Fibroblast of peridontal ligament (primary cell): ENCODE results near the gene ST6GALNAC6.
A peak's percentile ranks its signal among the peaks of the same experiment; 100 is the strongest.

Experiments
- DNase-seq: peaks from one replicate; pipeline ENCODE4 v3.0.0-alpha.2; 2010; ENCODE audit errors: extremely low read depth

The ST6GALNAC6 gene

GRCh38 chr9:127899128-127899943 lies at the start of gene ST6GALNAC6:
Gene ST6GALNAC6, minus strand, starts transcription at chr9:127899603. Its CDS starts 1,622 bp downstream, at chr9:127897981.
- peak; percentile 60 for DNase-seq

GRCh38 chr9:127947841-127948710 lies 48.7 kb upstream of the ST6GALNAC6 start:
- no peak for DNase-seq

DNA sequence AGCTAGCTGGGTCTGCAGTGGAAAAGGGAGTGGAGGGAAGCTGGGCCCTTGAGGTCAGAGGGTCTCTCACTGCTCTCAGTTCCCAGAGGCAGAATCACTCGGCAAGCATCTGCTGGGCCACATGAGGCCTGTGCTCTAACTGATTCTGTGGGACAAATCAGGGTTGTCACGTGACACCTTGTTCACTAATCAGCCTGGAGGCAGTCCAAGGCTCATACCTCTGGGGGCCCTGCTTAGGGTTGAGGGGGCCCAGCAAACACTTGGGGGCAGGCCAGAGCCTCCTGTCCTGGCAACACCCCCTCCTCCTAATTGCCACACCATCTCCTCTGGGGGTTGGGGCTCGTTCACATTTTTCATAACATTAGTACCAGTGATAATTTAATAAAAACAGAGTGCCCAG lies 47.3 kb upstream of the ST6GALNAC6 start:
- no peak for DNase-seq

DNA sequence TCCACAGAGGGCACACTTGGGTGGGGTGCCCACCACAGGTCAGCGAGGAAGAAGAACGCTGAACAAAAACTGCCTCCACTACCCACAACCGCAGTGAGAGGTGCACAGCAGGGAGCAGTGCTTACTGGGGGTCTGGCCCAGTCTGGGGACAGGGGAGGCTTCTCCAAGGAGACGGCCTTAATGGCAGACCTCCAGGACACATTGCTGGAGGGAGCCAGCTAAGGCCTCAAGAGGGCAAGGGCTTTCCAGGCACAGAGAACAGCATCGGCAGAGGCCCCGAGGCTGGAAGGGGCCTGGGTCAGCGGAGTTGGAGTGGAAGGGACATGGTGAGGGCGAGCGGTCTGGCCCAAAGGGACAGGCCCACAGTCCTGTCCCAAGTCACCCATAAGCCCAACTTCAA lies 46.5 kb upstream of the ST6GALNAC6 start:
- no peak for DNase-seq

GRCh38 chr9:127945338-127945737 lies 45.9 kb upstream of the ST6GALNAC6 start:
- DNase-seq = no peak

- no peak for DNase-seq
Observed at GRCh38 chr9:127944586-127945218, 45.3 kb upstream of the ST6GALNAC6 start.

DNA sequence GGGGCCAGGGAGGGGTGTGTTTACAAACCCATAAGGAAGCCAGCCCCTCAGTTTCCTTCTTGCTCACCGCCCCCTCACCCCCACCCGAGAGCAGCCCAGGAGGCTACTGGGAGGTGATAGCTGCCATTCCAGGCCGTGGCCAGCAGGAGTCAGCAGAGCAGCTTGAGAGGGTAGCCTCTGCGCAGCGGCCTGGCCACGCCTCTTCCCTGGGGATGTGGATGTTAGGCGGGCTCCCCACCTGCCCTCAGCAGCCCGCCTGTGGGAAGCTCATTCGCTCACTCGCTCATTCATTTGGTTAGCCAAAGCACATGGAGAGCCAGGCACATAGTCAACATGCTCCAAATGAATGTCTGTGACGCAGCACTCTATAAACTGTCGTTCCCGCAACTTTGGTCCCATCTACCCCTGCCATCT lies 44.3 kb upstream of the ST6GALNAC6 start:
- DNase-seq = peak; percentile 67

GRCh38 chr9:127943011-127943662 lies 43.7 kb upstream of the ST6GALNAC6 start:
- no peak for DNase-seq

GRCh38 chr9:127942216-127943010 lies 43.0 kb upstream of the ST6GALNAC6 start:
- DNase-seq = peak; percentile 67

DNA sequence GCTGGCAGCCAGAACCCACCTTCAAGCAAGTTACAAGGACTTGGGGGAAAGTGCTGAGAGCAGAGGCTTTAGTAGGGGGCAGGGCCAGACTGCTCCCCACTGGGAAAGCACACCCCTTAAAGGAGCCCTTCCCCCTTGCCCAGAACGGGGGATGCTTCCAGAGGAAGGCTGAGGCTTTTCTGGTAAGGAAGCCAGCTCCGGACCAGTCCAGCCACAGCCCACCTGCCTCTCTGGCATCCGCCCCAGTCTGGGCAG lies 42.5 kb upstream of the ST6GALNAC6 start:
- no peak for DNase-seq

GRCh38 chr9:127941062-127941960 lies 41.9 kb upstream of the ST6GALNAC6 start:
- no peak for DNase-seq

DNA sequence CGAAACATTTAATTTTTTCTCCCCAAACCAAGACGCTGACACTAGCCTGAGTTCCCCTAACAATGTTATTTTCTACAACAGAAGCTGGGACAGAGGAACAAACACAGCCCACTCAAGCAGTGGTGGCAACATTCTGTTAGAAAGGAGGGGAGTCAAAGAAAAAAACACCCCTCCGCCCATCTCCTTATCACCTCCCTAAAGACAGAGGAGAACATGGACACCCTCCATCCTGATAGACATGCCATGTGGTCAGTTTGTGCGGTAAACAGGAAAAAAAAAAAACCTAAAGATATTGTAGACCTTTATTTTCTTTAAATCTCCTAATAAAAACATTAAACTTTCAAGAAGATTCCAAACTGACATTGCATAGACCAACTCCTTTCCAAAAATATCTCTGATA lies 41.2 kb upstream of the ST6GALNAC6 start:
- no peak for DNase-seq

- no peak for DNase-seq
Observed at GRCh38 chr9:127938298-127938690, 38.9 kb upstream of the ST6GALNAC6 start.

- DNase-seq = peak; percentile 71
Observed at GRCh38 chr9:127937388-127938297, 38.2 kb upstream of the ST6GALNAC6 start, which contains the start of gene DPM2. Gene DPM2, minus strand, starts transcription at chr9:127937854. Its CDS starts 34 bp downstream, at chr9:127937820.

- DNase-seq = no peak
Observed at GRCh38 chr9:127937056-127937387, 37.6 kb upstream of the ST6GALNAC6 start.

DNA sequence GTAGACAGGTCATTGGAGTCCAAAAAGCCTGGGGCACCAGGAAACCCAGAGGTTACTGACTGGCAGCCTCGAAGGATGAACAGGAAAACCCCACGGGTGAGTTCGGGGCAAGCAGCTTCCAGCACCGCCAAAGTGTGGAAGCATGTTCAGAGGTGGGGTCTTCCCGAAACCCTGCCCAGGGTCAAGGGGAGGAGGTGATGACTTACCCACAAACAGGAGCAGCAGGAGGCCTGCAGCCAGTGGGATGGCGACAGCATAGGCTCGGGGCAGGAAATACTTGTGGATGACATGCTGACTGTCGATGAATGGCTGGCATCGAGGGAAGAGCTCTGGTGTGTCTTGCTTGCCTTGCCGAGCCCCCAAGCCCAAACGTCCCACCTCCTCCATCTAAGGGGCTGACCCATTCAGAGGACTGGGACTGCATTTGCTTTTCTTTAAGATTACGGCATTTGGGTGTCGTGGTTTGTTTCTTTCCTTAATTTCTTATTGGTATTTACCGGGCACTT lies 37.0 kb upstream of the ST6GALNAC6 start:
- no peak for DNase-seq

DNA sequence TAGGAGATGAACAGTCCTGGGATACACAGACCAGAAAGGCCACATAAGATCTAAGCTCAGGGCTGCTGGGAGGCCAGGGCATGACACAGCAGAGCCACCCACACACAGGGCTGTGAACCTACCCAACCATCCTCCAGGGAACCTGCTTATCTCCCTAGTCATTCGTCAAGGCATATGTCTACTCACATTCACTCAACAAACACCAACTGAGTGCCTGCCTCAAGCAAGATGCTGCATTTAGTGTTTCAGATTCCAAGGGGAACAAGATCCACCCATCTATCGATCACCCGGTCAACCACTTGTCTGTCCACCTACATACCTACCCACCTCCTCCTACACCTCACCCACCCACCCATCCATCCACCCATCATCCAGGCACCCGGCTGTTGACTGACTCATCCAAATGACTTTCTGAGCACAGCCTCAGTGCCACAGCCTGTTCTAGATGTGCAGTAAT lies 36.4 kb upstream of the ST6GALNAC6 start:
- DNase-seq = no peak

- no peak for DNase-seq
Observed at GRCh38 chr9:127934986-127935385, 35.6 kb upstream of the ST6GALNAC6 start.

DNA sequence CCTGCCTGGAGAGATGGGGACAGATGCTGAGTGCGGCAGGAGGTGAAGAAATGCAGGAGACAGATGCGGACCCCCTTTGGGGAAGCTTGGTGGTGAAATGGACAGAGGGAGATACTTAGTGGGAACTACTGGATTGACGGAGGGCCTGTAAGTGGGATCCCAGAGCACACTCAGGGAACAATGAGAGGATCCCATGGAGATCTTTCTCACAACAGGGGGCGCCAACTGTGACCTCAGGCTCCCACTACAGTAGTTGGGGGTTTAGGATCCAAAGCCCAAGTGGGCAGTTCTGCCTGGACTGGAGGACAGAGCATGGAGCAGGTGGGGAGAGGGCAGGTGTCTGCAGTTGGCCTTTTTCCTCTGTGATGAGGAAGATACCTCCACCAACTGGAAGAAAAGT lies 34.8 kb upstream of the ST6GALNAC6 start:
- no peak for DNase-seq
